ENCODE results near the gene IZUMO4. TPM values are rescaled to one million over a fixed set of nuclear protein-coding genes. Genes with fewer than 3 reads are reported as not detected.

The IZUMO4 gene
- total RNA-seq, 2 experiments from 2014 or later: 15.2 to 16.6 TPM

GRCh38 chr19:2148482-2149135 lies 51.9 kb downstream of the IZUMO4 start:
- H3K9me3 Mint-ChIP-seq (ENCODE audit: low read depth): no peaks in the 10 kb centered on the region
- no peaks in the 10 kb centered on the region for H3K27me3 Mint-ChIP-seq
- H3K36me3 Mint-ChIP-seq (ENCODE audit: low read depth): peaks cover 14% of the 10 kb centered on the region
- intact Hi-C loops (cut with DNase I, micrococcal nuclease): loop anchor here in 1 of 2 experiments (5.0 kb wide), 1 partner anchor 131 kb away; the partner anchor contains the start of gene BTBD2
- H3K4me1 Mint-ChIP-seq: peaks cover 54% of the 10 kb centered on the region
- ATAC-seq (peak; percentile 14), DNase-seq (peak; percentile 66)
- H3K4me3 Mint-ChIP-seq: peak overlapping the region; percentile 81
- H3K27ac Mint-ChIP-seq: peak overlapping the region; percentile 89
- CTCF ChIA-PET: no interaction called here
- POLR2A ChIA-PET: interaction anchor here (0.6 kb wide), 1 partner anchor 41 kb away, joined by 3 read pairs; no protein-coding TSS in a partner anchor

Other genes starting within 250 kb of the IZUMO4 start
- 10 to 100 TPM; 39.3 to 49.8 TPM for gene REXO1, start 248.4 kb upstream of the IZUMO4 start, total RNA-seq
- gene KLF16, start 233.3 kb upstream of the IZUMO4 start, total RNA-seq: 10 to 100 TPM; 22.5 to 28.8 TPM
- gene ABHD17A, start 211.4 kb upstream of the IZUMO4 start, total RNA-seq: 10 to 100 TPM; 84.5 to 88.5 TPM
- 1 to 10 TPM; 5.6 to 6.1 TPM for gene ADAT3, start 191.5 kb upstream of the IZUMO4 start, total RNA-seq
- 10 to 100 TPM; 20.5 to 25.6 TPM for gene SCAMP4, start 191.5 kb upstream of the IZUMO4 start, total RNA-seq
- gene CSNK1G2, start 155.7 kb upstream of the IZUMO4 start, total RNA-seq: 10 to 100 TPM; 56.0 to 78.1 TPM
- gene BTBD2, start 81.2 kb upstream of the IZUMO4 start, total RNA-seq: 10 to 100 TPM; 46.7 to 61.8 TPM
- 100 to 1,000 TPM; 139 to 155 TPM for gene MKNK2, start 45.7 kb upstream of the IZUMO4 start, total RNA-seq
- gene MOB3A, start 589 bp upstream of the IZUMO4 start, total RNA-seq: 100 to 1,000 TPM; 148 to 156 TPM
- gene AP3D1, start 54.7 kb downstream of the IZUMO4 start, total RNA-seq: 100 to 1,000 TPM in 1 of 2 experiments, 10 to 100 TPM in 1; 82.7 to 105 TPM
- 10 to 100 TPM; 62.5 to 73.8 TPM for gene DOT1L, start 67.0 kb downstream of the IZUMO4 start, total RNA-seq
- gene PLEKHJ1, start 139.4 kb downstream of the IZUMO4 start, total RNA-seq: 10 to 100 TPM; 38.4 to 61.8 TPM
- 100 to 1,000 TPM; 146 to 192 TPM for gene SF3A2, start 139.9 kb downstream of the IZUMO4 start, total RNA-seq
- gene AMH, start 152.4 kb downstream of the IZUMO4 start, total RNA-seq: 1 to 10 TPM; 1.9 to 2.7 TPM
- gene JSRP1, start 159.5 kb downstream of the IZUMO4 start, total RNA-seq: under 1 TPM; 0.39 to 0.75 TPM
- not detected for gene PEAK3, start 185.3 kb downstream of the IZUMO4 start, total RNA-seq
- gene LINGO3, start 211.2 kb downstream of the IZUMO4 start, total RNA-seq: not detected
- 100 to 1,000 TPM; 113 to 134 TPM for gene LSM7, start 231.7 kb downstream of the IZUMO4 start, total RNA-seq
- 10 to 100 TPM; 37.7 to 48.5 TPM for gene SPPL2B, start 231.8 kb downstream of the IZUMO4 start, total RNA-seq

Data from activated CD4-positive, alpha-beta T cell treated with anti-CD3 and anti-CD28 coated beads for 36 hours (primary cell).